Measurements from ENCODE around the gene NBPF20.
"Not testable (repeated sequence)": the region's sequence is repeated elsewhere in the genome, so short reads cannot be mapped to it uniquely, and the experiment has no call there.

Gene NBPF20

DNA sequence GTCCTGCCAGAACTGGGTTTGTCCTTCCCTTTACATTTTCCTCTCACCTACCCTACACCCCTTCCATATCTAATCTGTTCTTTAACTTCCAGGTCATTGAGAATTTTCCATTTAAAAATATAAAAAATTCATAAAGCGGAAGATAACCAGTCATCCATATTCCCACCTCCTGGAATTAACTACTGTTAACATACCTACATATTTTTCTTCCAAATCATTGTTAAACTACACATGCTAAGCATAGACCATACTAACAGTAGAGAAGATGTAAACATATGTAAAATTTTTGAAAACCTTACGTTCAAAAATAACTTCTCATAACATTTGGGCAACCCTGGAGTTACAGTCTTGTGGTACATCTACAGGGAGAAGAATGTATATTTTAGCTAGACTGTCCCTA is 38.6 kb upstream of the NBPF20 start:
- H3K27me3 ChIP-seq (replicated peaks in 2 of 5; ENCODE audit: control insufficient read depth in 4 of 5, insufficient read depth in 5 of 5, low read length in 4 of 5) = peaks cover 0 to 24% (median 2%) of the 10 kb centered on the region in 5 experiments
- H3K4me1 ChIP-seq (ENCODE audit: control extremely low read depth in 1 of 4, control insufficient read depth in 4 of 4, insufficient read depth in 4 of 4, low read length in 3 of 4); H3K4me3 ChIP-seq (ENCODE audit: control insufficient read depth in 1 of 7, extremely low read depth in 1 of 7, insufficient read depth in 4 of 7, low read depth in 2 of 7, low read length in 6 of 7); DNase-seq; H3K9me3 ChIP-seq (ENCODE audit: control extremely low read depth in 1 of 5, control insufficient read depth in 4 of 5, insufficient read depth in 2 of 5, low read depth in 1 of 5, low read length in 4 of 5); H3K36me3 ChIP-seq (ENCODE audit: control insufficient read depth in 4 of 4, insufficient read depth in 4 of 4, low read length in 3 of 4); CTCF ChIA-PET; POLR2A ChIA-PET; H3K27ac ChIP-seq (ENCODE audit: insufficient read depth in 1 of 2, low read depth in 1 of 2, low read length in 2 of 2, poor library complexity in 1 of 2, severe bottlenecking in 2 of 2): not testable (repeated sequence)
- WGBS (ENCODE audit: insufficient coverage) = 100% methylated on average over 1 of the region's 2 CpGs

DNA sequence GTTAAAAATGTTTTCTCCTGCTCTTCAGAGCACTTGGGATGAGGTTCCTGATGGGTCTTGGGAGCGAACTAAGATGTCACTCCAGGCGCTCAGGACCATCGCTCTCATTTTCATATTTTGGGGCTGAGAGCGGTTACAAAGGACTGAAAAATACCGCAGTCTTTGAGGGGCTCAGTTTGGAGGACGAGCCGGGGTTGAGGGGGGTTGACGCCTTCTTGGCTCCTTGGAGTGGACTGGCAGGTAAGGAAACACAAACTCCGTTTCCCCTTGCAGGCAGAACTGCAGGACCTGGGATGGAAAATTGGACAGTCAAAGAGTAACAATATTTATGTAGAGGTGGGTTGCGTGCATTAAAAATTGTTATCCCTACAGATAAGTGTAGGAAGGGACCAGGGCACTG is 35.3 kb upstream of the NBPF20 start:
- H3K4me3 ChIP-seq (ENCODE audit: control insufficient read depth in 1 of 7, extremely low read depth in 1 of 7, insufficient read depth in 4 of 7, low read depth in 2 of 7, low read length in 6 of 7); H3K4me1 ChIP-seq (ENCODE audit: control extremely low read depth in 1 of 4, control insufficient read depth in 4 of 4, insufficient read depth in 4 of 4, low read length in 3 of 4); H3K27ac ChIP-seq (ENCODE audit: insufficient read depth in 1 of 2, low read depth in 1 of 2, low read length in 2 of 2, poor library complexity in 1 of 2, severe bottlenecking in 2 of 2); CTCF ChIA-PET; H3K36me3 ChIP-seq (ENCODE audit: control insufficient read depth in 4 of 4, insufficient read depth in 4 of 4, low read length in 3 of 4); POLR2A ChIA-PET; H3K9me3 ChIP-seq (ENCODE audit: control extremely low read depth in 1 of 5, control insufficient read depth in 4 of 5, insufficient read depth in 2 of 5, low read depth in 1 of 5, low read length in 4 of 5); DNase-seq: not testable (repeated sequence)
- 55% methylated on average over 5 of the region's 10 CpGs for WGBS (ENCODE audit: insufficient coverage)
- H3K27me3 ChIP-seq (replicated peaks in 2 of 5; ENCODE audit: control insufficient read depth in 4 of 5, insufficient read depth in 5 of 5, low read length in 4 of 5) = peaks cover 0 to 21% (median 2%) of the 10 kb centered on the region in 5 experiments

GRCh38 chr1:145460048-145460447 is 34.6 kb upstream of the NBPF20 start:
- H3K36me3 ChIP-seq (ENCODE audit: control insufficient read depth in 4 of 4, insufficient read depth in 4 of 4, low read length in 3 of 4); DNase-seq; CTCF ChIA-PET; H3K9me3 ChIP-seq (ENCODE audit: control extremely low read depth in 1 of 5, control insufficient read depth in 4 of 5, insufficient read depth in 2 of 5, low read depth in 1 of 5, low read length in 4 of 5); POLR2A ChIA-PET; H3K4me3 ChIP-seq (ENCODE audit: control insufficient read depth in 1 of 7, extremely low read depth in 1 of 7, insufficient read depth in 4 of 7, low read depth in 2 of 7, low read length in 6 of 7); H3K4me1 ChIP-seq (ENCODE audit: control extremely low read depth in 1 of 4, control insufficient read depth in 4 of 4, insufficient read depth in 4 of 4, low read length in 3 of 4); H3K27ac ChIP-seq (ENCODE audit: insufficient read depth in 1 of 2, low read depth in 1 of 2, low read length in 2 of 2, poor library complexity in 1 of 2, severe bottlenecking in 2 of 2): not testable (repeated sequence)
- H3K27me3 ChIP-seq (replicated peaks in 2 of 5; ENCODE audit: control insufficient read depth in 4 of 5, insufficient read depth in 5 of 5, low read length in 4 of 5) = peaks cover 0 to 22% (median 3%) of the 10 kb centered on the region in 5 experiments
- WGBS (ENCODE audit: insufficient coverage) = 25% methylated on average over 1 of the region's 13 CpGs

DNA sequence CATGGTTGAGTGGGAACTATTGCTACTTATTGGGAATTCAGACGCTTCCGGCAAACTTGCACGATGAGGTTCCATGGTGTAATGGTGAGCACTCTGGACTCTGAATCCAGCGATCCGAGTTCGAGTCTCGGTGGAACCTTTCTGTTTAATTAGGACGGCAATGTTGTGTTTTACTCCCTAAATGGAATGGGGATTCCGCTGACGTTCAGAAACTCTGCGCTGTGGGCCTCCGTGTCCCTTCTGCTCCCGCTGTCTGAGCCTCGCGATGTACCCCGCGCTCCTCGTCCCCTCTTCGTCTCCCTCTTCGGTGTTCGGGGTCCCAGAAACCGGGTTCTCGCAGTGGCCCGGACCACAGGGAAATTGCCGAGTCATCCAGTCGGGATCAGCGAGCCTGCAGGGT is 34.2 kb upstream of the NBPF20 start:
- POLR2A ChIA-PET; H3K4me1 ChIP-seq (ENCODE audit: control extremely low read depth in 1 of 4, control insufficient read depth in 4 of 4, insufficient read depth in 4 of 4, low read length in 3 of 4); H3K36me3 ChIP-seq (ENCODE audit: control insufficient read depth in 4 of 4, insufficient read depth in 4 of 4, low read length in 3 of 4); DNase-seq; CTCF ChIA-PET; H3K9me3 ChIP-seq (ENCODE audit: control extremely low read depth in 1 of 5, control insufficient read depth in 4 of 5, insufficient read depth in 2 of 5, low read depth in 1 of 5, low read length in 4 of 5); H3K27ac ChIP-seq (ENCODE audit: insufficient read depth in 1 of 2, low read depth in 1 of 2, low read length in 2 of 2, poor library complexity in 1 of 2, severe bottlenecking in 2 of 2); H3K4me3 ChIP-seq (ENCODE audit: control insufficient read depth in 1 of 7, extremely low read depth in 1 of 7, insufficient read depth in 4 of 7, low read depth in 2 of 7, low read length in 6 of 7): not testable (repeated sequence)
- WGBS (ENCODE audit: insufficient coverage) = no CpG with 5 or more reads among the region's 27 CpGs
- H3K27me3 ChIP-seq (replicated peaks in 2 of 5; ENCODE audit: control insufficient read depth in 4 of 5, insufficient read depth in 5 of 5, low read length in 4 of 5) = peaks cover 0 to 25% (median 3%) of the 10 kb centered on the region in 5 experiments

DNA sequence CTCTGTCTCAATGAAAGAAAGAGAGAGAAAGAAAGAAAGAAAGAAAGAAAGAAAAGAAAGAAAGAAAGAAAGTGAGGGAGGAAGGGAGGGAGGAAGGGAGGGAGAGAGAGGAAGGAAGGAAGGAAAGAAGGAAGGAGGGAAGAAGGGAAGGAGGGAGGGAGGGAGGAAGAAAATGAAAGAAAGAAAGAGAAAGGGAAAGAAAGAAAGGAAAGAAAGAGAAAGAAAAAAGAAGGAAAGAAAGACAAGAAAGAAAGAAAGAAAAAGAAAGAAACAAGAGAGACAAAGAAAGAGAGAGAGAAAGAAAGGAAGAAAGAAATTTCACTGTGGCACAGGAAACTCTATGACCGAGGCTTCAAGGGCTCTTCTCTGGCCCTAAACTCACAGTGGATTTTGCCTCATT is 33.7 kb upstream of the NBPF20 start:
- CTCF ChIA-PET; H3K4me1 ChIP-seq (ENCODE audit: control extremely low read depth in 1 of 4, control insufficient read depth in 4 of 4, insufficient read depth in 4 of 4, low read length in 3 of 4); DNase-seq; H3K36me3 ChIP-seq (ENCODE audit: control insufficient read depth in 4 of 4, insufficient read depth in 4 of 4, low read length in 3 of 4); H3K4me3 ChIP-seq (ENCODE audit: control insufficient read depth in 1 of 7, extremely low read depth in 1 of 7, insufficient read depth in 4 of 7, low read depth in 2 of 7, low read length in 6 of 7); H3K9me3 ChIP-seq (ENCODE audit: control extremely low read depth in 1 of 5, control insufficient read depth in 4 of 5, insufficient read depth in 2 of 5, low read depth in 1 of 5, low read length in 4 of 5); POLR2A ChIA-PET; H3K27ac ChIP-seq (ENCODE audit: insufficient read depth in 1 of 2, low read depth in 1 of 2, low read length in 2 of 2, poor library complexity in 1 of 2, severe bottlenecking in 2 of 2): not testable (repeated sequence)
- no CpG with 5 or more reads among the region's 1 CpG for WGBS (ENCODE audit: insufficient coverage)
- peaks cover 0 to 22% (median 3%) of the 10 kb centered on the region in 5 experiments for H3K27me3 ChIP-seq (replicated peaks in 2 of 5; ENCODE audit: control insufficient read depth in 4 of 5, insufficient read depth in 5 of 5, low read length in 4 of 5)

GRCh38 chr1:145454824-145455177 is 29.4 kb upstream of the NBPF20 start:
- H3K9me3 ChIP-seq (ENCODE audit: control extremely low read depth in 1 of 5, control insufficient read depth in 4 of 5, insufficient read depth in 2 of 5, low read depth in 1 of 5, low read length in 4 of 5); CTCF ChIA-PET; H3K36me3 ChIP-seq (ENCODE audit: control insufficient read depth in 4 of 4, insufficient read depth in 4 of 4, low read length in 3 of 4); DNase-seq; H3K27ac ChIP-seq (ENCODE audit: insufficient read depth in 1 of 2, low read depth in 1 of 2, low read length in 2 of 2, poor library complexity in 1 of 2, severe bottlenecking in 2 of 2); POLR2A ChIA-PET; H3K4me3 ChIP-seq (ENCODE audit: control insufficient read depth in 1 of 7, extremely low read depth in 1 of 7, insufficient read depth in 4 of 7, low read depth in 2 of 7, low read length in 6 of 7); H3K4me1 ChIP-seq (ENCODE audit: control extremely low read depth in 1 of 4, control insufficient read depth in 4 of 4, insufficient read depth in 4 of 4, low read length in 3 of 4): not testable (repeated sequence)
- no CpG with 5 or more reads among the region's 3 CpGs for WGBS (ENCODE audit: insufficient coverage)
- peaks cover 0 to 15% (median 3%) of the 10 kb centered on the region in 5 experiments for H3K27me3 ChIP-seq (replicated peaks in 2 of 5; ENCODE audit: control insufficient read depth in 4 of 5, insufficient read depth in 5 of 5, low read length in 4 of 5)

DNA sequence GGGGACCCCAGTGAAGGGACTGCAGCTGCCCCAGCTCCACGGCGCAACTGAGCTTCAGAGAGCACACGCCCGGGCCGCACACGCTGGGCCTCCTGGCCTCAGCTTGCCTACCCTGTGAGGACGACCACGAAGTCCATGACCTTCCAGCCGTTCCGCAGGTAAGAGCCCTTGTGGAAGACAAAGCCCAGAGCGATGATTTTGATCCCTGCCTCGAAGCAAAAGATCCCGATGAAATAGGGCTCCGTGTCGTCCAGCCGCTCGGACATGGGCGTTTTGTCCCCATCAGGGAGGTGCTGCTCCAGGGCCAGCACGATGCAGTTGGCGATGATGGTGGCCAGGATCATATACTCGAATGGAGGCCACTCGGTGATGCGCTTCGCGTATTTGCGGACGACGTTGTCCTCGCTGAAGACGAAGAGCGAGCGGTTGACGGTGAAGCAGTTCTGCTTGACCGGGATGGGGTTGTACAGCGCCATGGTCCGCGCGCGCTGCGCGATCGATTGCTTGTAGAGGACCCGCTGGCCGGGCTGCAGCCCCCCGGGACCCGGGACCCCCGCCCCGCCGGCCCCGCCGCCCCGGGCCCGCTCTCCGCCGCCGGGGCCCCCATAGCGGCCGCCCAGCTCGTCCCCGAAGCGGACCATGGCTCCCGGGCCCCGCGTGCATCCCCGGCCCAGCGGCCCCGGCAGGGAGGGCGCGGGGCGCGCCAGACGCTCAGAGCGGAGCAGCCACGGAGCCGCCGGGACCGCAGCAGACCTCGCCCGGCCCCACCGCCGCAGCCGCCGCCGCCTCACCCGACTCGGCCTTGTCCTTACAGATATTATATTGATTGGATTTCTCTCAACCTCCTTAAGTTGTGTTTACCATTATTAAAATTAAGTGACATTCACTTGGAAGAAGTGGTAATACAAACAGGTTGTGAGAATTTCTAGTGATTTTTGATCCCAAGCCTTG is 28.7 kb upstream of the NBPF20 start:
- POLR2A ChIA-PET; H3K36me3 ChIP-seq (ENCODE audit: control insufficient read depth in 4 of 4, insufficient read depth in 4 of 4, low read length in 3 of 4): not testable (repeated sequence)
- 42% methylated on average over 17 of the region's 86 CpGs for WGBS (ENCODE audit: insufficient coverage)

More for the DNA sequence above, 28.7 kb upstream of the NBPF20 start:
- CTCF ChIA-PET; H3K4me1 ChIP-seq (ENCODE audit: control extremely low read depth in 1 of 4, control insufficient read depth in 4 of 4, insufficient read depth in 4 of 4, low read length in 3 of 4); H3K27ac ChIP-seq (ENCODE audit: insufficient read depth in 1 of 2, low read depth in 1 of 2, low read length in 2 of 2, poor library complexity in 1 of 2, severe bottlenecking in 2 of 2); H3K9me3 ChIP-seq (ENCODE audit: control extremely low read depth in 1 of 5, control insufficient read depth in 4 of 5, insufficient read depth in 2 of 5, low read depth in 1 of 5, low read length in 4 of 5); H3K4me3 ChIP-seq (ENCODE audit: control insufficient read depth in 1 of 7, extremely low read depth in 1 of 7, insufficient read depth in 4 of 7, low read depth in 2 of 7, low read length in 6 of 7); DNase-seq: not testable (repeated sequence)
- peaks cover 0 to 15% (median 3%) of the 10 kb centered on the region in 5 experiments for H3K27me3 ChIP-seq (replicated peaks in 2 of 5; ENCODE audit: control insufficient read depth in 4 of 5, insufficient read depth in 5 of 5, low read length in 4 of 5)
